GM12801 (cell line): ENCODE measurements around the gene PITPNB.

ENCODE experiments used
- TF ChIP-seq, protein P1 (sequence below): IDR thresholded peaks from one replicate; pipeline ENCODE4 v1.5.1; 2011; ENCODE audit warnings: control low read depth; ENCODE audit not compliant: insufficient read length; ENCODE audit errors: extremely low read depth

PITPNB gene

DNA sequence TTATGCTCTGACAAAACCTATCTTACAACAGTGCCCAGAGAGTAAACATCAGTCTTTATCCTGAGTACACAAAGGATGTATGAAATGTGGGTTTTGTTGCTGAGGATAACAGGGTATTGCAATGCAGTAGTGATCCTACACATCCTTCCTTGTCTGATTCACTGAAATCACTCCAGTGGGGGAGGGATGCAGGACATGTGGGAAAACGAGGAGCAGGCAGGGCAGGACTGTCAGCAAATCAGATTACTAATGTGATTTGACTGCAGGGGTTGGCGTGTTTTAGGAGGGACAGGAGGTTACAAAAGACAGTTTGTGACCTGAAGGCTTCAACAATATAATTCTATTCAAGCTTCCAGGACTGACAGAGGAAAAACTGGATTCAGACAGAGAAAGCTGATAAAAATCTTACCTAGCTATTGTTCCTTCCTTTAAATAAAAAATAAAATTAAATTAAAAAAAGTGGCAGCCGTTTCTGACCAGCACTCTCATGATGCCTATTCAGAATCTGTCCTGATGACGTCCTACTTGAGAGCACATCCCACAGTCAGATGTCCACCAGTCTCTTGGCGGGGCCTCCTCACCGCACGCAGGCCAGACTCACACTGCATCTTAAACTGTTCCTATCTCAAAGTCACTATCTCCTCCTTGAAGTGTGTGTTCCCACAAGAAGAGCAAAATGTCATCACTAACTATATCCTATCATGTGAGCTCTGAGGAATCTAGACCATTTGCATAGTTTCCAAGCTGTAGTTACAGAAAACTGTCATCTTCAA, 66.9 kb downstream of the PITPNB start:
- TF ChIP-seq, protein P1, sequence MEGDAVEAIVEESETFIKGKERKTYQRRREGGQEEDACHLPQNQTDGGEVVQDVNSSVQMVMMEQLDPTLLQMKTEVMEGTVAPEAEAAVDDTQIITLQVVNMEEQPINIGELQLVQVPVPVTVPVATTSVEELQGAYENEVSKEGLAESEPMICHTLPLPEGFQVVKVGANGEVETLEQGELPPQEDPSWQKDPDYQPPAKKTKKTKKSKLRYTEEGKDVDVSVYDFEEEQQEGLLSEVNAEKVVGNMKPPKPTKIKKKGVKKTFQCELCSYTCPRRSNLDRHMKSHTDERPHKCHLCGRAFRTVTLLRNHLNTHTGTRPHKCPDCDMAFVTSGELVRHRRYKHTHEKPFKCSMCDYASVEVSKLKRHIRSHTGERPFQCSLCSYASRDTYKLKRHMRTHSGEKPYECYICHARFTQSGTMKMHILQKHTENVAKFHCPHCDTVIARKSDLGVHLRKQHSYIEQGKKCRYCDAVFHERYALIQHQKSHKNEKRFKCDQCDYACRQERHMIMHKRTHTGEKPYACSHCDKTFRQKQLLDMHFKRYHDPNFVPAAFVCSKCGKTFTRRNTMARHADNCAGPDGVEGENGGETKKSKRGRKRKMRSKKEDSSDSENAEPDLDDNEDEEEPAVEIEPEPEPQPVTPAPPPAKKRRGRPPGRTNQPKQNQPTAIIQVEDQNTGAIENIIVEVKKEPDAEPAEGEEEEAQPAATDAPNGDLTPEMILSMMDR: no peak

DNA sequence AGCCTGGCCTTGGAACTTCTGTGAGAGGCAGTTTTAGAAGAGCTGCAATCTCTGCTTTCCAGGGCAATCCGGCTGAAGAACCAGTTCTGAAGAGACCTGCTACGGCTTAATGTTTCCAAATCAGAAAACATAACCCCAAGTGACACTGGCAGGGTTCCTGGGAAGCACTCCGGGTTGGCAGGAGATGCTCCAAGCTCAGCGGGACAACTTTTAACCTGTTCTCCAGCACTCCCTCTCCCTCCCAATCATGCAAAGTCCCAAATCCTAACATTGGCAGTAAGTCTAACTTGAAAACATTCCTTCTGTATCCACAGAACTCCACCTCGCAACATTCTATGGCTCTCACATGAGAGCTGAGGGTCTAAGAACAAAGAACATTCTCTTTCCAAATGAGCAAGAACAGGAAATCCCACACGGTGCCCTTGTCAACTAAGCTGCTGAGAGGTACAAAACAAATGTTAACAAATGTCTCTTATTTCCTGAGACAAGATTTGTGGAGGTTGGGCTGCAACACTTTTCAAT, 69.0 kb downstream of the PITPNB start:
- TF ChIP-seq, protein P1: no peak

DNA sequence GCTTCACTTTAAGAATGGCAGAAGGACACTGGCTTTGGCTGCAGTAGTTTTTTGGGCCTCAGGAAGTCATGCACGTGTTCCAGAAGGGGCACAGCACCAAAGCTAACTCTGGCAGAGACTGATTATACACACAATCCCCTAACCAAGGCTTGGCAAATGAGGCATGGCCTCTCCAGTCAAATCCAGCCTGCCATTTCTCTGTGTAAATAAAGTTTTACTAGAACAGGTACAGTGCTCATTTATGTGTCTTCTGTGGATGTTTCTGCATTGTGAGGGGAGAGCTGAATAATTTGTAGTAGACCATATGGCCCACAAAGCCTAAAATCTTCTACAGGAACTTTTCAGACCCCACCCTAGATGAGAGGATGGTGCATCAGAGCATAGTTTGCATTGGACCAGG, 71.1 kb downstream of the PITPNB start:
- TF ChIP-seq, protein P1: no peak

DNA sequence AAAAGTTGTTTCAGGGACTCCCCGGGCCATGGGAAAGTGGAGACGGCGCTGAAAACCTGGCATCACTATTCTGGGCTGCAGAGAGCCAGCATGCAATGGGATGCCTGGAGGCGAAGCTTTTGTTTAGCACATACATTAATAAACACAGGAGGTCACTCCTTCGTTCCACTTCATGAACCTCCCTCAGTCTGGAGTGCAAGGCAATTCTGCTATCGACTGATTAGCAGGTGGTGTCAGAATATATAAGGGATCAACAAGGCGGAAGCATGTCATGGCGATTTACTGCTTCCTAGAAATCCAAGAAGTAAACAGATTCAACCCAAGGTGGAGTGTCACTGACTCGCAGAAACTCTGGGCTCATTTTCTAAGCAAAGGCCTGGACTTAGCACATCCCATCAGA, 72.1 kb downstream of the PITPNB start:
- TF ChIP-seq, protein P1: no peak

DNA sequence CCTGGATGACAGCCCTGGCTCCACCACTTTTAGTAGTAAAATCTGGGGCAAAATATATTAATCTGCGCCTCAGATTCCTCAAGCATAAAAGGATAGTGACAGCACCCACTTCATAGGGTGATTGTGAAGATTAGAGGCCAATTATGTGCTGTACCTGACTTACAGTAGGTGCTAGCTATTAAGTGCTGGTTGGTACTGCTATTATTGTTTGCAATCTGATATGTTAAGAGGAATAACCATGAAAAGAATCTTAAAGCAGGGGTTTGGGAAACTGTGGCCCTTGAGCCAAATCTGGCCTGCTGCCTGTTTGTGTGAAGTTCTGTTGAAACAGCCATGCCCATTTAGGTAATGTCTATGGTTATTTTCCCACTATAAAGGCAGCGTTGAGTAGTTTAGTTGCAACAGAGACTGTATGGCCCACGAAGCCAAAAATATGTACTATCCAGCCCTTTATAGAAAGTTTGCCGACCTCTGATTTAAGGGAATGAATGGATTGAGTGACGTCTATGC, 72.8 kb downstream of the PITPNB start:
- TF ChIP-seq, protein P1: no peak

DNA sequence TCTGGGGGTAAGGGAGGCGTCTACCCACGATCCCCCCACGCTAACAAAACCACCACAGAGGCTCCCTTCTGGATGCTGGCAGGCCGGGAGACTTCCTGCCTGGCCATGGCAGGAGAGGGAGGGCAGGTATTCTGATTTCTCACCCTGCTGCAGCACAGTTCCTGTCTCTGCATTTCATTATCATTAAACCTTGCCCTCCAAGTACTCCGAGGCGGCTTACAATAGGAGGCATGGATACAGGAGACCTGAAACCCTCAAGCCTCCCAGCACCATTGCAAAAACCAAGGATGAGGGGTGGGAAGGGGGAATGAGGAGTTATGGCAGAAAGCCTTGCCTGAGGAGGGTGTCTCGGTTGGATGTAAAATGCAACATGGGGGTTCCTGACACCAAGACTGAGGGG, 73.4 kb downstream of the PITPNB start:
- TF ChIP-seq, protein P1: no peak

DNA sequence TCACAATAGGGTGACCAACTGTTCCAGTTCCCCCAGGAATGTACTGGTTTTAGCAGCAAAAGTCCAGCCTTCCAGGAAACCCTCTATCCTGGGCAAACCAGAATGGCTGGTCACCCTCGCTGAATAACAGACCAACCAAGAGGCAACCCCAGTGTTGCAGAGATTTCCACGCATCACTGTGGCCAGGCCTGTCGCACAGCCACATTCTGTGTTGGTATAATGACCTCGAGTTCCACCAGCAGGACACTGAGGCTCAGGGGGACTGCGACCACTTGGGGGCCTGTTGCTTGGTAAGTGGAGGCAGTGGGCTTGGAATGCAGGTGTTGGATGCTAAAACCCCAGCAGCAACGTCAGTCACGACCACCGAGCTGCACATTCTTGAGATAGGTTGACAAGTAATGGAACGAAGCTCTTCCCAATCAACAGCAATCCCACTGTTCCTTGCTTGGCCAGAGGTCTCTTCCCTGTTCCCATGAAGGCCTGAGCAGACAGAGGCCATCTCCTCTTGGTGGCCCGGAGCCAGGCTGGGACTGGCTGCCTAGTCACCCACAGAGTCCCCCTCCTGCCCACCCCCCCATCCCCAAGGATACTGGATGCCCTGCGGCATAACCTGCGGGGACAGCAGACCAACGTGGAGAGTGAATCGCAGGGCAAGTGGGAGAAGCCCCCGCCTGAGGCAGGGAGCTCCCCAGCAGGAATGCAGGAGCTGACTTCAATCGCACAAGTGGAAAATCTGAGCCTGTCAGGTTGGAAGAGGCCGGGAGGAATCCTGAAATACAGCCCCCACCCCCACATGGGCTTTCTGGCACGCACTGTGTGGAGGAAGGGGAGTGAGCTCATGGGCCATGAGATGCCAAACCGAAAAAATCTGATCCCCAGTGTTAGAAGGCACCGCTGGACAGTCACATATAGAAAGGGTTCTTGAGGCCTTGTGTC, 74.1 kb downstream of the PITPNB start:
- TF ChIP-seq, protein P1: no peak
